ENCODE results near the gene ITPR3. TPM values are rescaled to one million over a fixed set of nuclear protein-coding genes. Genes with fewer than 3 reads are reported as not detected.

Gene ITPR3
- total and polyA plus RNA-seq, 2 of the 13 experiments (the other 11 are each of a cell fraction or from before 2014, with no cell fraction given) = 3.8 to 21.4 TPM

GRCh38 chr6:33711140-33712129 lies 90.3 kb downstream of the ITPR3 start, which contains the start of gene UQCC2 (continued):
- TF ChIP-seq ZNF281 (CRISPR knock-in tag; IDR thresholded peaks at IDR 0.05; ENCODE audit: borderline replicate concordance) (no peak), NONO (IDR thresholded peaks at IDR 0.05) (no peak), NONO (CRISPR knock-in tag; conservative IDR thresholded peaks at IDR 0.05) (peak; percentile 76), ZNF580 (CRISPR knock-in tag; IDR thresholded peaks at IDR 0.05; ENCODE audit: borderline replicate concordance, low read depth) (peak; percentile 92; the same call in 1 of the 2 replicates), PAXIP1 (CRISPR knock-in tag; conservative IDR thresholded peaks at IDR 0.05) (peak; percentile 43), TFDP2 (CRISPR knock-in tag; IDR thresholded peaks at IDR 0.05) (peak; percentile 97), MLX (CRISPR knock-in tag; IDR thresholded peaks at IDR 0.05) (peak; percentile 37), ARID2 (CRISPR knock-in tag; IDR thresholded peaks at IDR 0.05; ENCODE audit: borderline replicate concordance) (peak; percentile 92), GABPA (IDR thresholded peaks at IDR 0.05; ENCODE audit: low read depth, low read length) (no peak), GABPA (CRISPR knock-in tag; IDR thresholded peaks at IDR 0.05; ENCODE audit: low read depth) (peak; percentile 33; the same call in 1 of the 2 replicates), ZXDC (CRISPR knock-in tag; IDR thresholded peaks at IDR 0.05) (peak; percentile 97)

Measured in HepG2 (cell line).